Fibroblast of the conjunctiva (primary cell): Measurements from ENCODE around the gene GANAB.
"Not testable (repeated sequence)": the region's sequence is repeated elsewhere in the genome, so short reads cannot be mapped to it uniquely, and the experiment has no call there.

Experiments used
- DNase-seq: peaks from one replicate; pipeline ENCODE4 v3.0.0-alpha.2; 2010; ENCODE audit warnings: low read depth

The GANAB gene

DNA sequence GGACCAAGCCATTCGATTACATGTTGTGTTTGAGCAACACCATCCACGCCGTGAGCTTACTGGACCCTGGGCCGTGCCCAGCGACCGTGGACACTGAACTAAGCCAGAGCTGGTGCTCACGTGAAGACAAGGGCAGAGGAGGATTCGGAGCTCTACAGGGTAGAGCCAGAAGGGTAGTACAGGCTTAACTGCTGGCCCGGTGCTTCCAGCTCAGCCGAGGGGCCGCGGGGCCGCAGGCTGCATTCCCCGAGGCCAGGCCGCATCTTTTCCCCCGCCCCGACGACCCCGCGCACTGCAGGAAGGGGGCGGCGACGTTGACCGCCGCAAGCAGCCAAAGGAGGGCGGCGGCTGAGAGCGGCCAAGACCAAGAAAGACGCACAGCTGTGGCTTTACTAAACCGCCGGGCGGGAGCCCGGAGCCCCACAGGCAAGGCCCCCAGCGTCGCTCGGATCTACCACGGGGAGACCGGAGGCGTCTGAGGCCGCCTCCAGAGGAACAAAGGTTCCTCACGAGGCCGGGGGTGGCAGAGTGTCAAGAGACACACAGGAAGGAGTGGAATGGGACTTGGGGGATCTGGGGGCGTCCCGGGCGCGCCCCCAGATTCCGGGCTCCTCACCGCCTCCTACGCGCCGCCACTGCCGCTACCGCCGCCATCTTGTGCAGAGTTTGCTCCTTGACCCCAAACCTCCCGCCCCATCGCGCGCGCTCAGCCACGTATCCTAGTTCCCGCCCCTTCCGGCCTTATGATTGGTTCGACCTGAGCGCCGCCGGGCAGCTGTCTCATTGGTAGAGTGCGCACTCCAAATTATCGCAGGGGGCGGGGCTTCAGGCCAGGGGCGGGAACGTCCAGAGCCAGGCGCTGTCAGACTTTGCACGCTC lies at the start of gene GANAB:
GANAB (minus strand) TSS at position 668 of the 879 bp plus-strand sequence; CDS start at position 654, 14 bp downstream.
- DNase-seq = peak; percentile 93

DNA sequence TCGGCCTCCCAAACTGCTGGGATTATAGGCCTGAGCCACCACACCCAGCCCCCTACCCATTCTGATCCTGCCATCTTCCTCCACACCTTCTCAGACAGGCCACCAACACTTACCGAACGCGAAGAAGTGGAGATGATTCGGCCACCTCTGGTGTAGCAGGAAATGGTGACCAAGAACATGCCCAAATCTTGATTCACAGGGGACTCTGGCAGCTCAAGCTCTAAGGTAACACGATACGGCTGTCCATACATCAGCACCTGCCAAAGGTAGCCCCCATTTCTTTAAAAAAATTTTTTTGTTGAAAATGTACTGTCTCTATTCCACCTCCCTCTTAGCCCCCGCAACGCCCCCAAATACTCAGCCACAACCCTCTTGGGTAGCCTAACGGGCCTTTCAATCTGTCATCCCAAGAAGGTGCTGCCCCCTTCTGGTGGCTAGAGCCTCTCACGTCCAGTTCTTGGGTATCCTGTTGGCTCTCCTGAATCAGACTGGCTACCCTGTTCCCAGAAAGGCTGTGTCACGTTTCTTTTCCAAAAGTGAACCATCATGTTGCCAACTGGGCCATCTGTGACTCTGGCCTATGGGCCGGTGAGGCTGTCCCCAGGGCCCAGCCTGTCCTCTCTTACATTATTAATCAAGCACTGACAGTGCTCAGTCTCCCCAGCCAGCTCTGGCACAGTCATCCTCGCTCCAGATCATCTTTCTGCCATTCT lies 48.2 kb upstream of the GANAB start:
- peak; percentile 88 for DNase-seq

DNA sequence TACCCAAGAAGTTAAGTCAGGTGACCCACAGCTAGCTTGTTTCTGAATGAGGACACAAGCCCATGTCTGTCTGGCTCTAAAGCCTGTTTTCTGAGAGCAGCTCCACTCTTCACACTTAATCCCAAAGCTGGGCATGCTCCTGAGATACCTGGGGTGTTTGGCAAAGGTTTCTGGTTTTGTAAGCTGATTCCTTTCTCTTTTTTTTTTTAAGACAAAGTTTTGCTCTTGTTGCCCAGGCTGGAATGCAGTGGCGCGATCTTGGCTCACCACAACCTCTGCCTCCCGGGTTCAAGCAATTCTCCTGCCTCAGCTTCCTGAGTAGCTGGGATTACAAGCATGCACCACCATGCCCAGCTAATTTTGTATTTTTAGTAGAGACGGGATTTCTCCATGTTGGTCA lies 47.2 kb upstream of the GANAB start:
- not testable (repeated sequence) for DNase-seq

DNA sequence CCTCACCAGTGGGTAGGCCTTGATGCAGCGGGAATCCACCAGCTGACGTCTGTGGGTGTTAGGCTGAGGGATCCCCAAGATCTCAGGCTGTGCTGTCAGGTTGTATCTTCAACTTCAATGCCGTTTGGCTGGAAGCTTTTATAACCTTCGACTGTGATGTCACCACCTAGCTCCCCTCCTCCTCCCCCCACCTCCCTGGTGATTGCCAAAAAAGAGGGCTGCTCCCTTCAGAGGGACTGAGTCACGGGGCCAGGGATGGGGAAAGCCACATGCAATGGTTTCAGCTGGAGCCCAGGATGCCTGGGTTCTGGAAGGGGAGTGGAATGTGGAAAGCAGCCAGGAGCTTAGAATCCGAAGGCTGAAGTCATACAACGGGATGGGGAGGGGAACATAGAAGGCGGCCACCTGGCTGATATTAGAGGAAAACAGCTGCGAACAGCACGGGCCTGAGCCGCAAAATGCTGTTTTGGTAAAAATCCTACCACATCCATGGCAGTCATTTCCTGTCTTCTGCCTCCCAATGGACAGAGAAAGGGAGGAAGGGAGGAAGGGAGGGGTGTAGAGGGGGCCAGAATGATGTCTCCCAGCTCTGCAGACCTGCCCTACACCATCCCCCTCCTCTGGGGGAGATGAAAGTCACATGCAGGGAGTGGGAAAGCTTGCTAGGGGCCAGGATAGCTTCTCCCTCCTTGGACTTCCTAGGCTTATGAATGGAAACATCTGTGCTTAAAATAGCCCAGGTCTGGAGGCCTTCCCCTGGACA lies 43.2 kb upstream of the GANAB start, which contains the start of gene LRRN4CL:
LRRN4CL (minus strand) TSS at position 110 of the 763 bp plus-strand sequence. CDS start 1,022 bp downstream, outside the sequence.
- peak; percentile 93 for DNase-seq

DNA sequence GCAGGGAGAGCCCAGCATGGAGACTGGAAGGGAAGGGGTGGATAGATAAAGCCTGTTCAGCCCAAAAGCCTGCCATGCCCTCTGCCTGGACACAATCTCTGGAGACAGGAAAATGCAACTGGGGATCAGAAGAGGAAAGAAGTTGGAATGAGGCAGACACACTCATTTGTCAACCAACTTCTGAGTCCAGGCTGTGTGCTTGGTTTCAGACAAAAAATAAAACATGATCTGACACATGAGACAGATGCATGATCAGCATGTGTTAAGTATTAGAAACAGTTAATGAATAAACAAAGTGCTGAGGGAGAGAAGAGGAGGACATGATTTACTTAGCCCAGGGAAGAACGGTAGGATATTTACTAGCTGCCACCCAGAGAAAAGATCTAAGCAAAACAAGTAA lies 42.1 kb upstream of the GANAB start:
- no peak for DNase-seq

DNA sequence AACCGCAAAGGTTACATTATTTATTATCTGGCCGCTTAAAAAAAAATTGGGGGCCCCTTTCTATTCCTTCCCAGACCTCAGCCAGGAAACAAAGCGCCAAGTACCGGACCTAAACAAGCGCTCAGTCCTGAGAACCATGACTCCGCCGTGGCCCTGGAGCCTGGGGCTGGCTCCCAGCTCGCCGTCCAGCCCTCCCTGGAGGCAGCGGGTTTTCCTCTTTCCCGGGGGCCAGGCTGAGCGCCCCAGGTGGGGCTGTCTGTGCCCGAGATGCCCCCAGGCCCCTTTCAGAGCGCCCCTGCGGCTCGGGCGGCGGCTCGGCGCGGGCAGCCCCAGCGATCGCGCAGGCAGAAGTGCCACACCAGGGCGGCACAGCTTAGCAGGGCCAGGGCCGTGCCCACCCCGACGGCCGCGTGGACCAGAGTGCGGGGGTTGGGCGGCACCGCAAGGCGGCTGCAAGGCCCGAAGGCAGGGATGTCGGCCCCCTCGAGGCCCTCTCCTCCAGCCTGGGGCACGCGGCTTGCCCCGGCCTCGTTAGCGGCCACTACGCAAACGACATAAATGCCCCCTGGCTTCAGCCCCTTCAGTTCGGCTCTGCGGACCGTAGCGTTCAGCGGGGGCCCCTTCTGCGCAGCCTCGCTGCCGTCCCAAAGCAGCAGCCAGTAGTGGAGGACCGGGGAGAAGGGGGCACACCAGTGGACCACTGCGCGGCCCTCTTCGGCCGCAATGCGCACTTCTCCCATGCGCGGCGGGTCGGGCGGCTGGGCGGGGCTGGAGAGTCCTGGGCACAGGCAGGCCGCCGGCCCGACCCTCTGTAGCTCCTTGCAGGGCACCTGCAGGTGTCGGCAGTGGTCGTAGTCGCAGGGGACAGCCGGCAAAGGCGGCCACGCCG lies 41.3 kb upstream of the GANAB start:
- DNase-seq = no peak

DNA sequence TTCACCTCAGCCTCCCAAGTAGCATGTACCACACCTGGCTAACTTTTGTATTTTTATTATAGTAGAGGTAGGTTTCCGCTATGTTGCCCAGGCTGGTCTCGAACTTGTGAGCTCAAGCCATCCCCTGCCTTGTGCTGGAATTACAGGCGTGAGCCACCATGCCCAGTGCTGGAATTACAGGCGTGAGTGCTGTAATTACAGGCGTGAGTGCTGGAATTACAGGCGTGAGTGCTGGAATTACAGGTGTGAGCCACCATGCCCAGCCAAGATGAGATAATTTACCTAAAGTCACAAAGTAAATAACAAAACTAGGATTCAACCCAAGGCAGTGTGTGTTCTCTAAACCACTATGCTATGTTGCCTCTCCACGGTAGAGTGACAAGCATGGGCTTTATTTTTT lies 36.1 kb upstream of the GANAB start:
- no peak for DNase-seq

DNA sequence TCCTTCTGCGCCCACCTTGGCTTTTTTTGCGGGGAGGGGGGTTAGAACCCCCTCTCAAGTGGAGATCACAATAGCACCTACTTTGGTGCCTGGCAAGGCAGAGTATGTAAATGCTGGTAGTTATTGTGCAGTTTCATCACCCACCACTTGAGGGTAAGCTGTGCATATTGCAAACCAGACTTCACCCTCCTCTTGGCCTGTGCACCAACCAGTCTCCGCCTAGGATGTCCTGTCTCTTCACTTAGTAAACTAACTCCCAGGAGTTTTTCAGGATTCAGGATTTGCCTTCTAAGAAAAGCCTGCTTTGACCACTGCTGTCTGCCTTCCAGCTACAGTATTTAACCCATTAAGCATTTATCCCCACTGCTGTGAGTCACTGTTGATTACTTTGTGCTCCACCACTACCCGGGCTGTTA lies 34.4 kb upstream of the GANAB start:
- peak; percentile 87 for DNase-seq

DNA sequence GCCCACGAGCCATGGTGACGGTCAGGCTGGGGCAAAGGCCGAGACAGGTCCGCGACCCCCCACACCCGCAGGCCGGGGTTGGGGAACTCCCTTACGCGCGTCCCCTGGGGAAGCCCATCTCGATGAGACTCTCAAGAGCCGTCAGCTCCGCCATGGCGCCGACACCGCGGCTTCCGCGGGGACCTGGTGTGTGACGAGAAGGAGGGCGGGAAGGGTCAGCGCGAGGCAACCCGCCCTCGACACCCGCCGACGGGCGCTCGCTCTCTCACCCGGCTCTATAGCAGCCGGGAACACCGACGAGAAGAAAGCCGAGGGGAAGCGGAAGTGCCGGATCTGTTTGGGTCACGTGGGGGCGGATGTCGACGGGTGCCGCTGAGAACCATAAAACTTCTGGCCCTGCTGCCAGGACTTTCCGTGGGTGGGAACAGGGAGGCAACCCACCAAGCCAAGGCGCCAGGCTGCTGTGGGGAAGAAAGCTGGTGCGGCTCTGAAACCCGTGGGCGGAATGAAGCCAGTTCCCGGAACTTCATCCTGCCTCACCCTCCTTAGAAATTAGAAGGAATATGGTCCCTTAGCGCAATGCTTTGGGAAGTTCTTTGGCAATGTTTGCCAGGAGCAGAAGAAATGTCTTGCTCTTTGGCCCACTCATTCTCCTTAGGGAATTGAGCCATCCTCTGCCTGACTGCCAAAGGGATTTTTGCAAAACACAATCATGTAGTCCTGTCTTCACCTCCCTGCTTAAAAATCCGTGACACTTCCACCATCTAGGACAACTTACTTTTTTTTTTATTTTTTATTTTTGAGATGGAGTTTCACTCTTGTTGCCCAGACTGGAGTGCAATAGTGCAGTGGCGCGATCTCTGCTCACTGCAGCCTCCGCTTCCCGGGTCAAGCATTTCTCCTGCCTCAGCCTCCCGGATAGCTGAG lies 32.6 kb upstream of the GANAB start, which contains the start of gene UBXN1:
UBXN1 (minus strand) TSS at position 304 of the 927 bp plus-strand sequence; CDS start at position 154, 150 bp downstream.
- peak; percentile 90 for DNase-seq

DNA sequence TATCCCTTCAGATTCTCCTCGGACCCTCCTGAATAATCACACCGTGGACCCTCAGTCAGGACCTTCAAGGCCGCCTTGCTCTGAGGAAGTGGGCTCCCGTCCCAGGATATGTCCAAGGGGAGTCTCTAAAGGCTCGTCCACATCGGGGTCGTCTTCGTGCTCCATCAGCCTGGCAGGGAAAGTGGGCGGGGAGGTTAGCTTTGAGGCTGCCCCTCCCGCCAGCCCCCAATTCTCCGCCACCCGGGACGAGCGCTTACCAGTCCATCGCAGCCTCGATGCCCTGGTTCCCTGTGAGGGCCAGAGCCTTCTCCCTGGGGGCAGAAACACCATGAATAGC lies 32.0 kb upstream of the GANAB start:
- no peak for DNase-seq

DNA sequence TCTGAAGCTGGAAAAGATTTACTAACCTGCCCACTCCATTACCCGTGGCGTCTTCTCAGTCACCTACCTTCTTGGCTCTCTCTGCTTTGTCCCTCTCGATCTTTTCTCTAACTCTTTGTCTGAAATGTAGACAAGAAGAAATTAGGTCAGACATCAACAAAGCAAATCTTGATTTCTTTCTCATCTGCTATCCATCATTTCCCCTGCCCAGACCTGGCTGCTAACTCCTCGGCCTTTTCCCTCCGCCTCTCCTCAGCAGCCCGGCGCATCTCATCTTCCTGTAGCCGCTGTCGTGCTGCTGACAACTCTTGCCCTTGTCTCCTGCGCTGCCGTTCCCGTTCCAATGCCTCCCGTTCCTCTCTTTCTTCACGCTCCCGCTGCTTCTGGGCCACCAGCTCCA lies 31.3 kb upstream of the GANAB start:
- DNase-seq = no peak

DNA sequence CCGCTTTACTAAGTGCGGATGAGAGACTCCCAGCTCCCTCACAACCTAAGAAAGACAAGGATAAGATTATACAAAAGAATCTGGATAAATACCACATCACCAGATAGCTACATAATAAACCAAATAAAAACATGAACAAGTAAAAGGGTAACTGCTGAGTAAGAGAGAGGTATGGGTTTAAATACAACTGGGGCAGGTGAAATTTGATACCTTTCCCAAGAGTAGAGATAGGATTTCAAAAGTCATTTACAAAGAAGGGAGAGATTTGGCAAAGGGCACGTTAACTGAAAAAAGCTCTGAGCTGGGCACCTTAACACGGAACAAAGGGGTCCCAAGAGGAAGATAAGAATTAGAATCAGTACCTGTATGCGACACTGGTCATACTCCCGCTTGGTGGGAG lies 30.7 kb upstream of the GANAB start:
- DNase-seq = no peak

DNA sequence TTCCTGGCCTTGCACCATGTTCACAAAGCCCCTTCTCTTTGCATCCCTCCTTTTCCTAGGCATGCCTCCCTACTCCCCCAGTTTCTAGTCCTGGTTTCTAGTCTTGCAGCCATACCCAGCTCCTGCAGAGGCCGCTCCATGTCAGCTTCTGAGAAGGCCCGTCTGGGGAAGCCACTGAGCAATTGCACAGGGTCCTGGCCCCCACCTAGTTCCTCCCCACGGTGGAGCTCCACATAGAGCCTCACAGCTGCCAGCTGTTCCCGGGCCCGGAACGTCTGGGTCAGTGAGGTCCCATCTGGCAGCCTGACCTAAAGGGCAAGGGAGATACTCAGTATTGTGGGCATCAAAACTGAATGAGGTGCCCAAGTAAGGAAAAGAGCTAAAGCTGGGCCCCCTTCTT lies 30.3 kb upstream of the GANAB start:
- DNase-seq = no peak

DNA sequence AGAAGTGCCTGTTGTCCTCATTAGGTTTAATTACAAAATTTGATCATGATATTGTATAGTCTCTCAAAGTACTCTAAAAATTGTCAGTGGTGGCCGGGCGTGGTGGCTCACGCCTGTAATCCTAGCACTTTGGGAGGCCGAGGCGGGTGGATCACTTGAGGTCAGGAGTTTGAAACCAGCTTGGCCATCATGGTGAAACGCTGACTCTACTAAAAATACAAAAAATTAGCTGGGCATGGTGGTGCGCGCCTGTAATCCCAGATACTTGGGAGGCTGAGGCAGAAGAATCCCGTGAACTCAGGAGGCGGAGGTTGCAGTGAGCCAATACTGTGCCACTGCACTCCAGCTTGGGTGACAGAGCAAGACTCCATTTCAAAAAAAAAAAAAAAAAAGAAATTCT lies 29.0 kb upstream of the GANAB start:
- DNase-seq = not testable (repeated sequence)

DNA sequence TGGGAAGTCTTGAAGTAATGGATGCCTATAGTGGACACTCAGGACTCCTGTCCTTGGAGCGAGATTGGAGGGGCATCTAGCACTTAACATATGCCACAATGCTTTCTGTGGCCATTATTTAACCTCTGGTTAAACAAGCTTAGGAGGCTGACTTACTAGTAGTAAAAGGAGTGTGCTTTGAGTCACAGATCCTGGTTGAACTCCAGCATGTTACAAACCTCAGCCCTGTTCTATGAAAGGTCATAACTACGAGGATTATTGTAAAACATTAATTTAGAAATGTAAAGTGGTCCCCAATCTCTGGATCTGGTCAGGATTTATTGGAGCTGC lies 26.7 kb upstream of the GANAB start:
- DNase-seq = no peak

DNA sequence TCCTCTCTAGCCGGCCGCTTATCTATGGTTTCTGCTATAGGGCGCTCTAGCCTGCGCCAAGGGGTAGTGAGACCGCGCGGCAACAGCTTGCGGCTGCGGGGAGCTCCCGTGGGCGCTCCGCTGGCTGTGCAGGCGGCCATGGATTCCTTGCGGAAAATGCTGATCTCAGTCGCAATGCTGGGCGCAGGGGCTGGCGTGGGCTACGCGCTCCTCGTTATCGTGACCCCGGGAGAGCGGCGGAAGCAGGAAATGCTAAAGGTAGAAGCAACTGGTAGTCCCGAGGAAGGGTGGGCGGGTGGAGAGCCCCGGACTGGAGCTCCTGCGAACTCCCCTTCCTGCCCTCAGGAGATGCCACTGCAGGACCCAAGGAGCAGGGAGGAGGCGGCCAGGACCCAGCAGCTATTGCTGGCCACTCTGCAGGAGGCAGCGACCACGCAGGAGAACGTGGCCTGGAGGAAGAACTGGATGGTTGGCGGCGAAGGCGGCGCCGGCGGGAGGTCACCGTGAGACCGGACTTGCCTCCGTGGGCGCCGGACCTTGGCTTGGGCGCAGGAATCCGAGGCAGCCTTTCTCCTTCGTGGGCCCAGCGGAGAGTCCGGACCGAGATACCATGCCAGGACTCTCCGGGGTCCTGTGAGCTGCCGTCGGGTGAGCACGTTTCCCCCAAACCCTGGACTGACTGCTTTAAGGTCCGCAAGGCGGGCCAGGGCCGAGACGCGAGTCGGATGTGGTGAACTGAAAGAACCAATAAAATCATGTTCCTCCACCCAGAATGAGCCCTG lies 25.4 kb upstream of the GANAB start, which contains the start of the genes LBHD1 and UQCC3:
LBHD1 (minus strand) TSS at position 660 of the 782 bp plus-strand sequence. CDS start 2,236 bp downstream, outside the sequence.
UQCC3 (plus strand) TSS at position 66 of the 782 bp plus-strand sequence; CDS start at position 139, 73 bp downstream.
- DNase-seq = no peak

DNA sequence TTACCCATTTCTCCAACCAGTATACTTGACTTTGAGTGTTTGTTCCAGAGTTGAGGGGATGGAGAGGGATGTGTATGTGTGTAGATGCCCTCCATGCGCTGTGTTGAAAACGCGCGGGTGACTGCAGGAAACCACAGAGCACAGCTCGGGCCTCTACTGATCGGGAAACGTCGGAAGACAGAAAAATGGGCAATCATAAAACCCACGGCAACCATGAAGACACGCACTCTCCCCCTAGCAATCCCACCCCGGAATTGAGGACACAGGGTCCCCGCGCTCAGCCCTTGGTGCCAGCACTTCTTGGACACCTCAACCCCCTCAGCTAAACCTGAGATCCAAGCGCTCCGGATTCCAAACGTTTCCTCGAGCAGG lies 24.8 kb upstream of the GANAB start:
- DNase-seq = no peak

DNA sequence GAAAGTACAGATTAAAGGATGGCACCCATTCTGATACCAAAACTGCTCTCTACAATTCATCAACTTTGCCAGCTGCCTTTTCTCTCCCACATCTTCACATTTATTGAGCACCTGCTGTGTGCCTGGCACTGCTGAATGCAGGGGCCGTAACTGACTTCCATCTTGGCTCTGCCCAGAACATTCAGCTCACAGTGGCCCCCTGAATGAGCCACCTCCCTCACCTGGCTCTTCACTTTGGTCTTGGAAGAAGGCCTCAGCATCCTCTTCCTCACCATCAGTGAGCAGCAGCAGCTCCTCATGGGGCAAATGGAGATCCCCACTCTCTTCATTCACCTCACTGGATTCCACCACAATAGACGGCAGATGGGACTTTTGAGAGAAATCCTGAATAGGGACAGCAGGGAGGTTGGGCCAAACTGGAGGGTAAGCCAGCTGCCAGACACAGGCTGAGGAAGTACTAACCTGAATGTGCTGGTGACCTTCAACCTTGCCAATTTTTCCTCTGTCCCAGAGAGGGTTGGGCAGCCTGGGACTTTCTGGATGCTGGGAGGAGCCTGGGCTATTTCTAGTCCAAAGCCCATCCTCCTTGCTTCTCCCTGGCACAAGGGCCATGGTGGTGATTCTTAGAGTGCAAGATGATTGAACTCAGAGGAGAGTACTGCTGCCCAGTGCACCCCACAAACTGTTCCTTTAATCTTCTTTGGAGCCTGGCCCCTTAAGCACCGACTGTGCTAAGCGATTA lies 23.2 kb upstream of the GANAB start:
- DNase-seq = no peak

DNA sequence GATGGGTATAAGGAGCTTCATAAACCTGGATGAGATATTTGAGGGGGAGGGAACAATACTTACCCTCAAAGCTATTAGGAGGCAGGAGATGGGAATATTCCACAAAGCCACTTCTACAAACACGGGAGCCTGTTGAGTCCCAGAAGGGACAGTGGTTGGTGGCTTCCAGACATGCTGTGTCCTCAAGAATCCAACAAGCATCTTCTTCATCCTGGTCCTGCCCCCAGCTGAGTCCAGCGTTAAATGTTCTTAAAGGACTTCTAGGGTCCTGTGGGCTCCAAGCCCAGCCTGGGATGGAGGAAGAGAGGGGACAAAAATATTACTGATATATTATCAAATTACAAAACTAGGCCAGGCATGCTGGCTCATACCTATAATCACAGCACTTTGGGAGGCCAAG lies 21.0 kb upstream of the GANAB start:
- DNase-seq = no peak
